NCI-H1930 (cell line): Measurements from ENCODE around the gene RERG.

Experiments used
- DNase-seq, 2 experiments: peaks; one replicate each; lab custom pipeline; 2025; lab: John Stamatoyannopoulos, UW

RERG gene

GRCh38 chr12:15186597-15186996 lies 34.6 kb downstream of the RERG start:
- DNase-seq = no peak

GRCh38 chr12:15184484-15184883 lies 36.7 kb downstream of the RERG start:
- DNase-seq = no peak

- no peak for DNase-seq
Observed at GRCh38 chr12:15183821-15184220, 37.4 kb downstream of the RERG start.

GRCh38 chr12:15181017-15181683 lies 40.1 kb downstream of the RERG start:
- no peak for DNase-seq

- no peak for DNase-seq
Observed at GRCh38 chr12:15180325-15180724, 40.9 kb downstream of the RERG start.

GRCh38 chr12:15179672-15180071 lies 41.5 kb downstream of the RERG start:
- no peak for DNase-seq

GRCh38 chr12:15173142-15173541 lies 48.1 kb downstream of the RERG start:
- no peak for DNase-seq

GRCh38 chr12:15172060-15172822 lies 49.0 kb downstream of the RERG start:
- DNase-seq = no peak

- no peak for DNase-seq
Observed at GRCh38 chr12:15171012-15171655, 50.1 kb downstream of the RERG start.

- no peak for DNase-seq
Observed at GRCh38 chr12:15168026-15168678, 53.1 kb downstream of the RERG start.

- DNase-seq = no peak
Observed at GRCh38 chr12:15165012-15165659, 56.1 kb downstream of the RERG start.

- no peak for DNase-seq
Observed at GRCh38 chr12:15163030-15163976, 57.9 kb downstream of the RERG start.

- no peak for DNase-seq
Observed at GRCh38 chr12:15158083-15158482, 63.1 kb downstream of the RERG start.

- no peak for DNase-seq
Observed at GRCh38 chr12:15157269-15157671, 63.9 kb downstream of the RERG start.

- DNase-seq = no peak
Observed at GRCh38 chr12:15155271-15155670, 65.9 kb downstream of the RERG start.

GRCh38 chr12:15154103-15154502 lies 67.1 kb downstream of the RERG start:
- DNase-seq = no peak

GRCh38 chr12:15152868-15153267 lies 68.3 kb downstream of the RERG start:
- DNase-seq = no peak

GRCh38 chr12:15152456-15152855 lies 68.8 kb downstream of the RERG start:
- no peak for DNase-seq

GRCh38 chr12:15151161-15152091 lies 69.8 kb downstream of the RERG start:
- peak in 1 of 2 experiments; percentile 53 for DNase-seq

- no peak for DNase-seq
Observed at GRCh38 chr12:15146585-15146984, 74.6 kb downstream of the RERG start.
